SK-N-SH (cell line): ENCODE measurements around the gene PRDM15. TPM values are rescaled to one million over a fixed set of nuclear protein-coding genes. Genes with fewer than 3 reads are reported as not detected.

Experiments
- CTCF ChIA-PET: fragments of 300-600, 350-600 bp; formaldehyde crosslinking; extraction: SDS; loops from one replicate; lab custom pipeline; 2021; lab: Yijun Ruan, JAX
- POLR2A ChIA-PET: fragments of 350-600 bp; sonication (Branson Sonifier 250); formaldehyde crosslinking; extraction: SDS; loops from one replicate; lab custom pipeline; 2020; ENCODE audit warnings: antibody characterized with exemption, inconsistent platforms; lab: Yijun Ruan, JAX
- DNase-seq: peaks from one replicate; pipeline ENCODE4 v3.0.0; 2012
- H2AFZ ChIP-seq: fragments of 200-600 bp; sonication (generic); 2 replicates; pipeline ENCODE4 v1.8.1; 2016; ENCODE audit warnings: antibody characterized with exemption, mild to moderate bottlenecking, low read depth
- H3F3A ChIP-seq: fragments of 200-600 bp; sonication (generic); replicated peaks from 2 replicates; pipeline ENCODE3; 2016; ENCODE audit warnings: antibody characterized with exemption, mild to moderate bottlenecking; ENCODE audit not compliant: insufficient read depth
- H3K27ac ChIP-seq, 2 experiments: fragments of 200-500 bp in 1 of 2; fragments of 200-600 bp in 1 of 2; sonication (Bioruptor generic) in 1 of 2; sonication (generic), shearing (Covaris generic) in 1 of 2; 2 replicates each; pipeline versions ENCODE4 v1.5.1 to v1.6.1; 2014 to 2016; ENCODE audit warnings: low read depth in 2 of 2, inconsistent platforms in 1 of 2, low read length in 1 of 2, mild to moderate bottlenecking in 1 of 2, mixed read lengths in 1 of 2
- H3K27me3 ChIP-seq: fragments of 200-600 bp; sonication (generic), shearing (Covaris generic); 2 replicates; pipeline ENCODE4 v1.6.1; 2016; ENCODE audit warnings: mixed run types; ENCODE audit not compliant: insufficient read depth
- H3K36me3 ChIP-seq, 2 experiments: fragments of 200-500 bp in 1 of 2; fragments of 200-600 bp in 1 of 2; sonication (Bioruptor generic) in 1 of 2; sonication (generic) in 1 of 2; replicated peaks in 1 of 2; 2 replicates each; pipeline versions ENCODE3 to v1.5.1; 2014 to 2016; ENCODE audit warnings: low read length in 1 of 2, mild to moderate bottlenecking in 1 of 2; ENCODE audit not compliant: insufficient read depth in 2 of 2, control insufficient read depth in 1 of 2
- H3K4me1 ChIP-seq, 2 experiments: fragments of 200-500 bp in 1 of 2; fragments of 200-600 bp in 1 of 2; sonication (Bioruptor generic) in 1 of 2; sonication (generic), shearing (Covaris generic) in 1 of 2; 2 replicates each; pipeline versions ENCODE4 v1.5.1 to v1.6.1; 2014 to 2016; ENCODE audit warnings: low read depth in 1 of 2, low read length in 1 of 2, mixed run types in 1 of 2; ENCODE audit not compliant: insufficient read depth in 2 of 2, control insufficient read depth in 1 of 2
- H3K4me2 ChIP-seq: fragments of 200-600 bp; sonication (generic), shearing (Covaris generic); 2 replicates; pipeline ENCODE4 v1.6.1; 2017; ENCODE audit warnings: mixed run types
- H3K4me3 ChIP-seq, 2 experiments: fragments of 200-500 bp in 1 of 2; fragments of 200-600 bp in 1 of 2; sonication (Bioruptor generic) in 1 of 2; sonication (generic), shearing (Covaris generic) in 1 of 2; 2 replicates each; pipeline versions ENCODE4 v1.5.1 to v1.8.1; 2014 to 2016; ENCODE audit warnings: low read depth in 2 of 2, inconsistent platforms in 1 of 2, low read length in 1 of 2, mild to moderate bottlenecking in 1 of 2, mixed read lengths in 1 of 2, moderate library complexity in 1 of 2
- H3K79me2 ChIP-seq: fragments of 200-600 bp; sonication (generic); 2 replicates; pipeline ENCODE4 v1.8.1; 2017; ENCODE audit warnings: mild to moderate bottlenecking; ENCODE audit not compliant: insufficient read depth
- H3K9ac ChIP-seq: fragments of 200-600 bp; sonication (generic); 2 replicates; pipeline ENCODE4 v1.6.1; 2017; ENCODE audit warnings: mixed run types
- H3K9me2 ChIP-seq: fragments of 200-600 bp; sonication (generic); 2 replicates; pipeline ENCODE4 v1.6.1; 2017; ENCODE audit warnings: mixed run types
- H3K9me3 ChIP-seq: fragments of 200-600 bp; sonication (generic); 2 replicates; pipeline ENCODE4 v1.6.1; 2017; ENCODE audit warnings: mixed run types, mild to moderate bottlenecking, moderate library complexity
- H4K20me1 ChIP-seq: fragments of 200-600 bp; sonication (generic); 2 replicates; pipeline ENCODE4 v1.6.1; 2017; ENCODE audit warnings: mild to moderate bottlenecking, mixed run types; ENCODE audit not compliant: insufficient read depth
- CHD2 ChIP-seq: fragments of 150-350 bp; IDR thresholded peaks from 2 replicates; pipeline ENCODE4 v1.6.1; 2018; ENCODE audit warnings: low read length; ENCODE audit not compliant: partially characterized antibody
- EP300 ChIP-seq, 2 experiments: IDR thresholded peaks; 2 replicates each; pipeline versions ENCODE4 v1.4.0 to v1.6.1; 2012; ENCODE audit warnings: borderline replicate concordance in 1 of 2, low read depth in 1 of 2, low read length in 1 of 2
- EZH2phosphoT487 ChIP-seq: fragments of 200-600 bp; sonication (generic); IDR thresholded peaks from 2 replicates; pipeline ENCODE4 v1.6.1; 2017; ENCODE audit warnings: low read depth, mixed run types, mild to moderate bottlenecking, antibody characterized with exemption, moderate library complexity, borderline replicate concordance
- FOSL2 ChIP-seq: IDR thresholded peaks from 2 replicates; pipeline ENCODE4 v1.4.0; 2012; ENCODE audit warnings: low read depth, mild to moderate bottlenecking, moderate library complexity, borderline replicate concordance
- FOXJ3 ChIP-seq: sonication (generic); formaldehyde crosslinking; IDR thresholded peaks from 2 replicates; pipeline ENCODE4 v1.5.1; 2020; ENCODE audit warnings: mild to moderate bottlenecking, missing genetic modification reagents
- FOXM1 ChIP-seq: IDR thresholded peaks from 2 replicates; pipeline ENCODE4 v1.4.0; 2012; ENCODE audit warnings: low read depth, mild to moderate bottlenecking
- GABPA ChIP-seq: IDR thresholded peaks from 2 replicates; pipeline ENCODE4 v1.4.0; 2012; ENCODE audit warnings: low read depth, mild to moderate bottlenecking
- MEF2A ChIP-seq: IDR thresholded peaks from 2 replicates; pipeline ENCODE4 v1.4.0; 2012; ENCODE audit warnings: low read depth, borderline replicate concordance
- POLR2AphosphoS5 ChIP-seq: IDR thresholded peaks from 2 replicates; pipeline ENCODE4 v1.6.1; 2012; ENCODE audit warnings: low read depth, low read length
- RAD21 ChIP-seq: IDR thresholded peaks from 2 replicates; pipeline ENCODE4 v1.6.1; 2012; ENCODE audit warnings: mild to moderate bottlenecking, low read length
- RFX5 ChIP-seq: IDR thresholded peaks from 2 replicates; pipeline ENCODE4 v1.6.1; 2012; ENCODE audit warnings: mild to moderate bottlenecking, improper control_type of control experiment, low read length
- RXRA ChIP-seq: IDR thresholded peaks from 2 replicates; pipeline ENCODE4 v1.4.0; 2012; ENCODE audit warnings: low read depth, mild to moderate bottlenecking, borderline replicate concordance
- SIN3A ChIP-seq: IDR thresholded peaks from 2 replicates; pipeline ENCODE4 v1.6.1; 2012; ENCODE audit warnings: low read depth, mild to moderate bottlenecking, low read length, moderate library complexity, borderline replicate concordance
- SMC3 ChIP-seq: IDR thresholded peaks from 2 replicates; pipeline ENCODE4 v1.6.1; 2012; ENCODE audit warnings: low read depth, low read length, improper control_type of control experiment
- TAF1 ChIP-seq: IDR thresholded peaks from 2 replicates; pipeline ENCODE4 v1.6.1; 2012; ENCODE audit warnings: low read depth, mild to moderate bottlenecking, low read length, moderate library complexity, borderline replicate concordance
- TCF12 ChIP-seq: IDR thresholded peaks from 2 replicates; pipeline ENCODE4 v1.4.0; 2012
- WGBS: methylation state at CpG from one replicate; pipeline ENCODE4 v1.1.6; 2017; ENCODE audit warnings: low lambda C conversion rate; 5-methylcytosine and 5-hydroxymethylcytosine counted together
- polyA plus RNA-seq, 3 experiments: library from polyadenylated mRNA; depleted of rRNA; stranded (reverse); fragments of >200 nt; gene quantifications; 2 replicates each; pipeline ENCODE4 v1.2.3, GENCODE V29; 2012
- TF ChIP-seq, protein P1 (sequence below): fragments of 150-350 bp; IDR thresholded peaks from 2 replicates; pipeline ENCODE4 v1.6.1; 2016; ENCODE audit warnings: mild to moderate bottlenecking, low read depth, low read length
- TF ChIP-seq, protein P2 (sequence below): fragments of 200-600 bp; sonication (generic); IDR thresholded peaks from 2 replicates; pipeline ENCODE4 v1.6.1; 2017; ENCODE audit warnings: antibody characterized with exemption, mild to moderate bottlenecking, moderate library complexity
- TF ChIP-seq, protein P3 (sequence below): IDR thresholded peaks from 2 replicates; pipeline ENCODE4 v1.4.0; 2012; ENCODE audit warnings: low read depth, borderline replicate concordance
- TF ChIP-seq, protein P4 (sequence below): IDR thresholded peaks from 2 replicates; pipeline ENCODE4; 2012
- TF ChIP-seq, protein P5 (sequence below): IDR thresholded peaks from 2 replicates; pipeline ENCODE4 v1.6.1; 2012; ENCODE audit warnings: mild to moderate bottlenecking, low read depth, low read length, moderate library complexity

PRDM15 gene
- polyA plus RNA-seq, 1 of the 3 experiments (the other 2 are of a cell fraction): 7.0 TPM

DNA sequence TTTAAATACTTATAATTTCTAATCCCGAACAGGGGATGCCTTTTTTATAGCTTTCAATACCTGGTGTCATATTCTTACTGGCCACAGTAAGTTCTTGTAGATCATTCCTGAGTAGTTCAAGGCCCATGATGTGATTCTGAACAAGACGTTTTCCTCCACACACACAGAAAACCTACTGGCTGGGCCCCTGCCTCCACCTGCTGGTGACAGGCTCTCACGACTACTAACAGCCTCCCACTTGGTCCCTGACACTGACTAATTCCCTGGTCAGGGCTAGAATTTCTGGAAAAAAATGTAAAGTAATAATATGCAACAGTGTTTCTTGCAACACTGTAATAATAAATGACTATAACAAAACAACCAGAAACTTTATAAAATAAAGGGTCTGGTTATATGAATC is 61.9 kb downstream of the PRDM15 start:
- peaks cover 9% of the 10 kb centered on the region for H3F3A ChIP-seq
- POLR2A ChIA-PET: no interaction called here
- H4K20me1 ChIP-seq: 0 out of 2 replicates have a peak, but pooled peaks cover 3% of the 10 kb centered on the region
- CTCF ChIA-PET: interaction anchor here (0.6 to 3.8 kb wide), 50 partner anchors 9 to 678 kb away, joined by 3 to 56 read pairs (median 5); partner anchors contain the start of gene ZBTB21
- H3K27me3 ChIP-seq: no peaks in the 10 kb centered on the region
- DNase-seq: peak; percentile 72
- H3K9me3 ChIP-seq: no peaks in the 10 kb centered on the region
- WGBS: 38% methylated on average over 3 of the region's 3 CpGs
- peaks cover 0 to 9% of the 10 kb centered on the region in 2 experiments; a peak in 2 of 4 replicates for H3K4me1 ChIP-seq
- H3K79me2 ChIP-seq: no peaks in the 10 kb centered on the region
- H3K36me3 ChIP-seq: peaks cover 0 to 17% of the 10 kb centered on the region in 2 experiments
- no peak overlapping the region; the same call in 1 of the 2 replicates for H2AFZ ChIP-seq
- peak overlapping the region in 1 of 2 experiments; percentile 37; a peak in 1 of 4 replicates for H3K27ac ChIP-seq
- TF ChIP-seq CHD2: no peak
- no peak for TF ChIP-seq SIN3A
- no peak for TF ChIP-seq TAF1
- TF ChIP-seq RAD21: peak; percentile 72
- no peak for TF ChIP-seq EZH2phosphoT487
- TF ChIP-seq, protein P1, sequence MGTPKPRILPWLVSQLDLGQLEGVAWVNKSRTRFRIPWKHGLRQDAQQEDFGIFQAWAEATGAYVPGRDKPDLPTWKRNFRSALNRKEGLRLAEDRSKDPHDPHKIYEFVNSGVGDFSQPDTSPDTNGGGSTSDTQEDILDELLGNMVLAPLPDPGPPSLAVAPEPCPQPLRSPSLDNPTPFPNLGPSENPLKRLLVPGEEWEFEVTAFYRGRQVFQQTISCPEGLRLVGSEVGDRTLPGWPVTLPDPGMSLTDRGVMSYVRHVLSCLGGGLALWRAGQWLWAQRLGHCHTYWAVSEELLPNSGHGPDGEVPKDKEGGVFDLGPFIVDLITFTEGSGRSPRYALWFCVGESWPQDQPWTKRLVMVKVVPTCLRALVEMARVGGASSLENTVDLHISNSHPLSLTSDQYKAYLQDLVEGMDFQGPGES: no peak
- no peak for TF ChIP-seq GABPA
- peak; percentile 78 for TF ChIP-seq SMC3
- TF ChIP-seq FOSL2: no peak
- no peak for TF ChIP-seq MEF2A
- TF ChIP-seq, protein P2, sequence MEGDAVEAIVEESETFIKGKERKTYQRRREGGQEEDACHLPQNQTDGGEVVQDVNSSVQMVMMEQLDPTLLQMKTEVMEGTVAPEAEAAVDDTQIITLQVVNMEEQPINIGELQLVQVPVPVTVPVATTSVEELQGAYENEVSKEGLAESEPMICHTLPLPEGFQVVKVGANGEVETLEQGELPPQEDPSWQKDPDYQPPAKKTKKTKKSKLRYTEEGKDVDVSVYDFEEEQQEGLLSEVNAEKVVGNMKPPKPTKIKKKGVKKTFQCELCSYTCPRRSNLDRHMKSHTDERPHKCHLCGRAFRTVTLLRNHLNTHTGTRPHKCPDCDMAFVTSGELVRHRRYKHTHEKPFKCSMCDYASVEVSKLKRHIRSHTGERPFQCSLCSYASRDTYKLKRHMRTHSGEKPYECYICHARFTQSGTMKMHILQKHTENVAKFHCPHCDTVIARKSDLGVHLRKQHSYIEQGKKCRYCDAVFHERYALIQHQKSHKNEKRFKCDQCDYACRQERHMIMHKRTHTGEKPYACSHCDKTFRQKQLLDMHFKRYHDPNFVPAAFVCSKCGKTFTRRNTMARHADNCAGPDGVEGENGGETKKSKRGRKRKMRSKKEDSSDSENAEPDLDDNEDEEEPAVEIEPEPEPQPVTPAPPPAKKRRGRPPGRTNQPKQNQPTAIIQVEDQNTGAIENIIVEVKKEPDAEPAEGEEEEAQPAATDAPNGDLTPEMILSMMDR: peak; percentile 75
- TF ChIP-seq EP300 (IDR thresholded peaks at IDR 0.05; ENCODE audit: borderline replicate concordance in 1 of 2, low read depth in 1 of 2, low read length in 1 of 2): no peak
- TF ChIP-seq TCF12: no peak
- no peak for TF ChIP-seq FOXM1
- no peak for TF ChIP-seq POLR2AphosphoS5
- TF ChIP-seq, protein P3, sequence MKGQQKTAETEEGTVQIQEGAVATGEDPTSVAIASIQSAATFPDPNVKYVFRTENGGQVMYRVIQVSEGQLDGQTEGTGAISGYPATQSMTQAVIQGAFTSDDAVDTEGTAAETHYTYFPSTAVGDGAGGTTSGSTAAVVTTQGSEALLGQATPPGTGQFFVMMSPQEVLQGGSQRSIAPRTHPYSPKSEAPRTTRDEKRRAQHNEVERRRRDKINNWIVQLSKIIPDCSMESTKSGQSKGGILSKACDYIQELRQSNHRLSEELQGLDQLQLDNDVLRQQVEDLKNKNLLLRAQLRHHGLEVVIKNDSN: no peak
- TF ChIP-seq, protein P4, sequence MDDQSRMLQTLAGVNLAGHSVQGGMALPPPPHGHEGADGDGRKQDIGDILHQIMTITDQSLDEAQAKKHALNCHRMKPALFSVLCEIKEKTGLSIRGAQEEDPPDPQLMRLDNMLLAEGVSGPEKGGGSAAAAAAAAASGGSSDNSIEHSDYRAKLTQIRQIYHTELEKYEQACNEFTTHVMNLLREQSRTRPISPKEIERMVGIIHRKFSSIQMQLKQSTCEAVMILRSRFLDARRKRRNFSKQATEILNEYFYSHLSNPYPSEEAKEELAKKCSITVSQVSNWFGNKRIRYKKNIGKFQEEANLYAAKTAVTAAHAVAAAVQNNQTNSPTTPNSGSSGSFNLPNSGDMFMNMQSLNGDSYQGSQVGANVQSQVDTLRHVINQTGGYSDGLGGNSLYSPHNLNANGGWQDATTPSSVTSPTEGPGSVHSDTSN: no peak
- TF ChIP-seq, protein P5, sequence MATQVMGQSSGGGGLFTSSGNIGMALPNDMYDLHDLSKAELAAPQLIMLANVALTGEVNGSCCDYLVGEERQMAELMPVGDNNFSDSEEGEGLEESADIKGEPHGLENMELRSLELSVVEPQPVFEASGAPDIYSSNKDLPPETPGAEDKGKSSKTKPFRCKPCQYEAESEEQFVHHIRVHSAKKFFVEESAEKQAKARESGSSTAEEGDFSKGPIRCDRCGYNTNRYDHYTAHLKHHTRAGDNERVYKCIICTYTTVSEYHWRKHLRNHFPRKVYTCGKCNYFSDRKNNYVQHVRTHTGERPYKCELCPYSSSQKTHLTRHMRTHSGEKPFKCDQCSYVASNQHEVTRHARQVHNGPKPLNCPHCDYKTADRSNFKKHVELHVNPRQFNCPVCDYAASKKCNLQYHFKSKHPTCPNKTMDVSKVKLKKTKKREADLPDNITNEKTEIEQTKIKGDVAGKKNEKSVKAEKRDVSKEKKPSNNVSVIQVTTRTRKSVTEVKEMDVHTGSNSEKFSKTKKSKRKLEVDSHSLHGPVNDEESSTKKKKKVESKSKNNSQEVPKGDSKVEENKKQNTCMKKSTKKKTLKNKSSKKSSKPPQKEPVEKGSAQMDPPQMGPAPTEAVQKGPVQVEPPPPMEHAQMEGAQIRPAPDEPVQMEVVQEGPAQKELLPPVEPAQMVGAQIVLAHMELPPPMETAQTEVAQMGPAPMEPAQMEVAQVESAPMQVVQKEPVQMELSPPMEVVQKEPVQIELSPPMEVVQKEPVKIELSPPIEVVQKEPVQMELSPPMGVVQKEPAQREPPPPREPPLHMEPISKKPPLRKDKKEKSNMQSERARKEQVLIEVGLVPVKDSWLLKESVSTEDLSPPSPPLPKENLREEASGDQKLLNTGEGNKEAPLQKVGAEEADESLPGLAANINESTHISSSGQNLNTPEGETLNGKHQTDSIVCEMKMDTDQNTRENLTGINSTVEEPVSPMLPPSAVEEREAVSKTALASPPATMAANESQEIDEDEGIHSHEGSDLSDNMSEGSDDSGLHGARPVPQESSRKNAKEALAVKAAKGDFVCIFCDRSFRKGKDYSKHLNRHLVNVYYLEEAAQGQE: no peak
- no peak for TF ChIP-seq FOXJ3 (CRISPR knock-in tag)
- no peak for TF ChIP-seq RXRA
- TF ChIP-seq RFX5: no peak
- H3K4me3 ChIP-seq: no peak overlapping the region; a peak in 1 of 4 replicates
- H3K4me2 ChIP-seq: no peak overlapping the region
- no peak overlapping the region for H3K9ac ChIP-seq
- no peaks in the 10 kb centered on the region for H3K9me2 ChIP-seq
